Measurements from ENCODE around the gene TOX2. TPM values are rescaled to one million over a fixed set of nuclear protein-coding genes. Genes with fewer than 3 reads are reported as not detected.

TOX2 gene
- total and polyA plus RNA-seq, 2 of the 8 experiments (the other 6 are each of a cell fraction or from before 2014, with no cell fraction given): 1.8 to 3.4 TPM

DNA sequence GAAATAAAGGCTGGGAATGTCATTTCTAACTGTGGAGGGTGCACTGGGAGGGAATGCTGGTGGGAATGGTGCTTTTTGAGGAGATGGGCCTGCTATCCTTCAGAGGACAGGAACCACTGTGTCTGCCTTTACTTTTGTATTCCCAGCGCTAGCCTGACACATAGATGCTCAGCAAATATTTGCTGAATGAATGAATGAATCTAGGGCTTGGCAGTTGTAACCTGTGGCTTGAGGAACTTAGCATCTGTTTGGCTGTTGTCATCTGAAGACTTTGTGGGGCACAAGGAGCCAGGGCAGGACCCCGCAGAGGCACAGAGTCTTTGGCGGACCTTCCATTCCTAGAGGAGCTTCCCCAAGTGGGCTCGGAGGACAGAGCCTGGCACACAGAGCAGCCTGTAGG is 6.1 kb downstream of the TOX2 start:
- Histone ChIP-seq H3K4me2 (ENCODE audit: insufficient read depth in 1 of 2, low read depth in 2 of 2, low read length in 2 of 2) (no peak overlapping the region), H3K79me2 (ENCODE audit: control insufficient read depth in 1 of 2, insufficient read depth in 2 of 2, low read length in 2 of 2) (no peaks in the 10 kb centered on the region), H4K20me1 (replicated peaks in 1 of 2; ENCODE audit: control insufficient read depth in 1 of 2, insufficient read depth in 2 of 2, low read length in 2 of 2) (peaks cover 0 to 3% of the 10 kb centered on the region in 2 experiments), H2BK120ac (replicated peaks; ENCODE audit: low read depth, low read length) (no peak overlapping the region), H3K4me3 (ENCODE audit: extremely low read depth in 1 of 4, insufficient read depth in 2 of 4, low read depth in 3 of 4, low read length in 4 of 4) (no peak overlapping the region), H2BK15ac (ENCODE audit: low read length) (no peak overlapping the region), H2BK12ac (ENCODE audit: low read depth, low read length) (no peak overlapping the region), H3K18ac (ENCODE audit: extremely low read depth, low read length) (no peak overlapping the region), H3K27me3 (replicated peaks in 1 of 4; ENCODE audit: control insufficient read depth in 3 of 4, extremely low read depth in 1 of 4, insufficient read depth in 3 of 4, low read length in 3 of 4) (peaks cover 5 to 17% (median 16%) of the 10 kb centered on the region in 4 experiments), H2BK5ac (ENCODE audit: low read depth, low read length) (no peak overlapping the region), H2AFZ (ENCODE audit: low read length) (no peak overlapping the region), H3K56ac (replicated peaks; ENCODE audit: insufficient read length, low read depth, low read length) (no peak overlapping the region), H4K5ac (ENCODE audit: insufficient read length, low read depth, low read length) (no peak overlapping the region), H2BK20ac (ENCODE audit: low read length) (no peak overlapping the region), H4K91ac (replicated peaks; ENCODE audit: insufficient read length, low read length) (no peak overlapping the region), H3K27ac (ENCODE audit: low read depth, low read length) (no peak overlapping the region), H3K79me1 (ENCODE audit: low read depth, low read length) (no peaks in the 10 kb centered on the region), H3K36me3 (ENCODE audit: control insufficient read depth in 2 of 4, insufficient read depth in 4 of 4, low read length in 3 of 4) (no peaks in the 10 kb centered on the region), H3K23ac (ENCODE audit: insufficient read length) (no peak overlapping the region), H3K14ac (ENCODE audit: insufficient read length) (no peak overlapping the region), H3K9me3 (ENCODE audit: insufficient read depth in 2 of 2, low read depth in 1 of 2, low read length in 1 of 2) (no peaks in the 10 kb centered on the region), H2AK5ac (ENCODE audit: low read depth, low read length) (no peak overlapping the region), H3K9ac (replicated peaks in 1 of 4; ENCODE audit: extremely low read depth in 1 of 4, low read depth in 3 of 4, low read length in 3 of 4) (no peak overlapping the region), H3K4ac (replicated peaks; ENCODE audit: insufficient read length, low read depth, low read length) (no peak overlapping the region), H3K4me1 (replicated peaks in 1 of 4; ENCODE audit: control insufficient read depth in 3 of 4, insufficient read depth in 4 of 4, low read length in 3 of 4) (peaks cover 0 to 12% (median 1%) of the 10 kb centered on the region in 4 experiments; a peak in 3 of 7 replicates), H4K8ac (ENCODE audit: extremely low read depth, insufficient read depth, low read length) (no peak overlapping the region), H3K23me2 (ENCODE audit: low read depth, low read length) (peaks cover 5% of the 10 kb centered on the region; the same call in 1 of the 2 replicates)
- DNase-seq (ENCODE audit: low read depth in 1 of 2, low spot score in 2 of 2) (no peak), FAIRE-seq (no peak)
- 92% methylated on average over 4 of the region's 4 CpGs; no CpG with 5 or more reads in 1 of the 2 experiments for WGBS, 2 experiments (ENCODE audit: extremely low coverage in 1 of 2, insufficient coverage in 1 of 2, insufficient read length in 1 of 2, insufficient replicate concordance in 2 of 2, low coverage in 1 of 2, low lambda C conversion rate in 2 of 2, missing lambda C conversion rate in 1 of 2)
- ChIA-PET CTCF (ENCODE audit: partially characterized antibody) (interaction anchor here (2.7 kb wide), 1 partner anchor 16 kb away, joined by 8 read pairs; no protein-coding TSS in a partner anchor), POLR2A (ENCODE audit: partially characterized antibody) (no interaction called here)
- no peak for TF ChIP-seq CREB1 (IDR thresholded peaks at IDR 0.05)
- TF ChIP-seq RAD21 (IDR thresholded peaks at IDR 0.05 in 1 of 2, conservative IDR thresholded peaks at IDR 0.05 in 1 of 2; ENCODE audit: low read depth in 2 of 2, low read length in 2 of 2): no peak
- TF ChIP-seq HDAC6 (IDR thresholded peaks at IDR 0.05; ENCODE audit: low read depth, low read length): no peak
- TF ChIP-seq TCF12 (IDR thresholded peaks at IDR 0.05; ENCODE audit: low read depth, low read length): no peak
- TF ChIP-seq JUN (IDR thresholded peaks at IDR 0.05; ENCODE audit: low read depth, low read length): no peak
- no peak for TF ChIP-seq BRCA1 (IDR thresholded peaks at IDR 0.05; ENCODE audit: low read depth, low read length)
- no peak for TF ChIP-seq ATF2 (IDR thresholded peaks at IDR 0.05; ENCODE audit: low read length)
- no peak for TF ChIP-seq KDM4A (IDR thresholded peaks at IDR 0.05; ENCODE audit: low read depth, low read length, severe bottlenecking)
- TF ChIP-seq POU5F1 (IDR thresholded peaks at IDR 0.05; ENCODE audit: low read depth, low read length): no peak
- TF ChIP-seq, protein P1, sequence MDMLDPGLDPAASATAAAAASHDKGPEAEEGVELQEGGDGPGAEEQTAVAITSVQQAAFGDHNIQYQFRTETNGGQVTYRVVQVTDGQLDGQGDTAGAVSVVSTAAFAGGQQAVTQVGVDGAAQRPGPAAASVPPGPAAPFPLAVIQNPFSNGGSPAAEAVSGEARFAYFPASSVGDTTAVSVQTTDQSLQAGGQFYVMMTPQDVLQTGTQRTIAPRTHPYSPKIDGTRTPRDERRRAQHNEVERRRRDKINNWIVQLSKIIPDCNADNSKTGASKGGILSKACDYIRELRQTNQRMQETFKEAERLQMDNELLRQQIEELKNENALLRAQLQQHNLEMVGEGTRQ (IDR thresholded peaks at IDR 0.05; ENCODE audit: low read length): no peak
- TF ChIP-seq HDAC2 (IDR thresholded peaks at IDR 0.05; ENCODE audit: borderline replicate concordance in 1 of 2, low read depth in 2 of 2, low read length in 2 of 2): no peak

All from H1 (cell line).